Nephron progenitor cell (in vitro differentiated cells): ENCODE data around the gene PRSS37.
"Not testable (repeated sequence)": the region's sequence is repeated elsewhere in the genome, so short reads cannot be mapped to it uniquely, and the experiment has no call there.

Experiments used
- DNase-seq: peaks from one replicate; pipeline ENCODE4 v3.0.0; 2021
- H3K27ac Mint-ChIP-seq: 2 replicates; pipeline ENCODE4 v1.8.0; 2021; ENCODE audit warnings: mild to moderate bottlenecking, moderate library complexity, mixed read lengths
- H3K27me3 Mint-ChIP-seq: 2 replicates; pipeline ENCODE4 v1.8.0; 2021; ENCODE audit warnings: mild to moderate bottlenecking, low read depth, mixed read lengths; ENCODE audit not compliant: poor library complexity
- H3K36me3 Mint-ChIP-seq: 2 replicates; pipeline ENCODE4 v1.8.0; 2021; ENCODE audit warnings: low read depth, mixed read lengths
- H3K4me1 Mint-ChIP-seq: 2 replicates; pipeline ENCODE4 v1.8.0; 2021; ENCODE audit warnings: mixed read lengths
- H3K4me3 Mint-ChIP-seq: 2 replicates; pipeline ENCODE4 v1.8.0; 2021; ENCODE audit warnings: mild to moderate bottlenecking, moderate library complexity, mixed read lengths
- H3K9me3 Mint-ChIP-seq: 2 replicates; pipeline ENCODE4 v1.8.0; 2021; ENCODE audit warnings: mild to moderate bottlenecking, moderate library complexity, mixed read lengths
- CTCF ChIP-seq: fragments of 200-600 bp; sonication (generic); IDR thresholded peaks from 2 replicates; pipeline ENCODE4 v1.5.0; 2021; ENCODE audit warnings: antibody characterized with exemption

Gene PRSS37

DNA sequence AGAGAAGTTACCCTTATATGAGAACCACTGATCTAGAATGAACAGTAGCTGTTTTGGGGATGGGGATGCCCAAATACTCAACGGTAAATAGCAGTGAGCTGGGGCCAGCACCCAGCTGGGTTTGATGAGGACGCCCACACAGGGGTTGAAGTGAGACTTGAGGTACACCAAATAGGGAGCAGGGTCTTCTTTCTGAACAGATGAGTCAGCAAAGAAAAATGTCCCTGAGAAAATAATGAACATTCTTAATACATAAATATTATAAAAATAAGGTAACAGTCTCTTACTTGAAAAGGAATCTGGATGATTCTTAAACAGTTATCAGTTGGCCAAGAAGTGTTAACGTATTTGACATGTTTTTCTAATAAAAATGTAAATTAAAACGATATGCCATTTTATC, 2.0 kb downstream of the PRSS37 start:
- Mint-ChIP-seq H3K27me3 (peaks cover 4% of the 10 kb centered on the region), H3K9me3 (no peaks in the 10 kb centered on the region), H3K36me3 (no peaks in the 10 kb centered on the region), H3K27ac (no peak overlapping the region), H3K4me3 (no peak overlapping the region), H3K4me1 (no peaks in the 10 kb centered on the region)
- TF ChIP-seq CTCF, result no peak
- no peak for DNase-seq

- Mint-ChIP-seq H3K36me3 (no peaks in the 10 kb centered on the region), H3K27ac (no peak overlapping the region), H3K4me1 (no peaks in the 10 kb centered on the region), H3K27me3 (peaks cover 4% of the 10 kb centered on the region), H3K9me3 (no peaks in the 10 kb centered on the region), H3K4me3 (no peak overlapping the region)
- DNase-seq, result no peak
- TF ChIP-seq CTCF, result no peak
Observed at GRCh38 chr7:141838581-141838980, 2.7 kb downstream of the PRSS37 start.

DNA sequence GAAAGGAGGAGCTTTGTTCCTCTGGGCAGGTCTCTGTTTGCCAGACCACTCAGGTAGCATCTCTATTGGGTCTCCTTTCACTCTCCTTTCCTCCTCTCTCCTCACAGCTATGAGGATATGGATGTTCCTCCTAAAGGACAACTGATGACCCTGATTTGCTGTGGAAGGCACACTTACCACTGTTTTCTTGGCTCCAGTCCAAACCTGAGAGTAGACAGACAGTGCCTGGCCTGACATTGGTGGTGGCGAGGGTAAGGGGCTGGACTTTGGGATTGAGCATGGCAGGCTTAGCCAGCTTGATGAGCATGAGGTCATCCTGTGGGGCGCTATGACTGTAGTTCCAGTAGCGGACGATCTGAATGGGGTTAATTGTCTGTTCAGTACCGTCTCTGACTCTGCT, 3.6 kb downstream of the PRSS37 start:
- Mint-ChIP-seq H3K9me3 (no peaks in the 10 kb centered on the region), H3K27ac (no peak overlapping the region), H3K27me3 (peaks cover 4% of the 10 kb centered on the region), H3K4me3 (no peak overlapping the region), H3K4me1 (no peaks in the 10 kb centered on the region), H3K36me3 (no peaks in the 10 kb centered on the region)
- TF ChIP-seq CTCF, result no peak
- DNase-seq, result no peak

DNA sequence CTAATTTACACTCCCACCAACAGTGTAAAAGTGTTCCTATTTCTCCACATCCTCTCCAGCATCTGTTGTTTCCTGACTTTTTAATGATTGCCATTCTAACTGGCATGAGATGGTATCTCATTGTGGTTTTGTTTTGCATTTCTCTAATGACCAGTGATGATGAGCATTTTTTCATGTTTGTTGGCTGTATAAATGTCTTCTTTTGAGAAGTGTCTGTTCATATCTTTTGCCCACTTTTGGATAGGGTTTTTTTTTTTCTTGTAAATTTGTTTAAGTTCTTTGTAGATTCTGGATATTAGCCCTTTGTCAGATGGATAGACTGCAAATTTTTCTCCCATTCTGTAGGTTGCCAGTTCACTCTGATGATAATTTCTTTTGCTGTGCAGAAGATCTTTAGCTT, 18.9 kb downstream of the PRSS37 start:
- not testable (repeated sequence) for H3K27ac Mint-ChIP-seq, H3K4me3 Mint-ChIP-seq, H3K27me3 Mint-ChIP-seq, DNase-seq, H3K4me1 Mint-ChIP-seq
- Mint-ChIP-seq H3K36me3 (peaks cover 61% of the 10 kb centered on the region), H3K9me3 (peaks cover 62% of the 10 kb centered on the region)

DNA sequence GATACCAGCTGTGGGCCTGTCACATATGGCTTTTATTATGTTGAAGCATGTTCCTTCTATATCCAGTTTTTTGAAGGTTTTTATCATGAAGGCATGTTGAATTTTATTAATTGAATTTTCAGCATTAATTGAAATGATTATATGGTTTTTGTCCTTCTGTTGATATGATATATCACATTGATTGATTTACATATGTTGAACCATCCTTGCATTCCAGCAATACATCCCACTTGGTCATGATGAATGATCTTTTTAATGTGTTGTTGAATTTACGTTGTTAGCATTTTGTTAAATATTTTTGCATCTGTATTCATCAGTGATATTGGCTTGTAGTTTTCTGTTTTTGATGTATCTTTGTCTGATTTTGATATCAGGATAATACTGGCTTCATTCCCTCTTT, 21.2 kb downstream of the PRSS37 start:
- Mint-ChIP-seq H3K9me3 (peaks cover 62% of the 10 kb centered on the region), H3K4me3 (no peak overlapping the region), H3K4me1 (no peaks in the 10 kb centered on the region), H3K36me3 (peaks cover 59% of the 10 kb centered on the region), H3K27ac (no peak overlapping the region), H3K27me3 (no peaks in the 10 kb centered on the region)
- no peak for DNase-seq
- no peak for TF ChIP-seq CTCF

DNA sequence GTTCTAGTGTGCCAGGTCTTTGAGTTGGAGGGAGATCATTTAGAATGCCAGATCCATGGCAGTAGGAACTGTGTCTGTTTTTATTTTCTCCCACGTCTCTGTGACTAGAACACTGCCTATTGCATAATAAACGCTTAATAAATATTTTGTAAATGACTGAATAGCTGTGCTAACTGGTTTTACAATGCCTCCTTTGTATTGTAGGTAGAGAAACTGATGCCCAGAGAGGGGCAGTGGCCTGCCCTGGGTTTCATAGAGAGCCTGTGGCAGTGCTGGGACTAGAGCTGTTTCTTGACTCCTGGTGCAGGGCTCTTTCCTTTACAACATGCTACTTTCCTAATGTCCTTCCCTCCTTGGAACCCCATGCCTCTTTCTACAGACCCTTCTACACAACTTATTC, 48.8 kb downstream of the PRSS37 start:
- Mint-ChIP-seq H3K27me3 (no peaks in the 10 kb centered on the region), H3K4me3 (no peak overlapping the region), H3K27ac (no peak overlapping the region), H3K9me3 (no peaks in the 10 kb centered on the region), H3K36me3 (peaks cover 54% of the 10 kb centered on the region), H3K4me1 (no peaks in the 10 kb centered on the region)
- no peak for TF ChIP-seq CTCF
- DNase-seq, result no peak

GRCh38 chr7:141789917-141790316, 51.4 kb downstream of the PRSS37 start, which contains the start of gene TAS2R5:
Gene TAS2R5, plus strand, starts transcription at chr7:141790217. Its CDS starts 145 bp downstream, at chr7:141790362.
- Mint-ChIP-seq H3K4me3 (no peak within 1 kb of the TSS), H3K36me3 (peaks cover 48% of the 10 kb centered on the region), H3K4me1 (no peaks in the 10 kb centered on the region), H3K9me3 (no peaks in the 10 kb centered on the region), H3K27ac (no peak within 1 kb of the TSS), H3K27me3 (no peaks in the 10 kb centered on the region)
- no peak for TF ChIP-seq CTCF
- no peak for DNase-seq
